Calu3 (cell line): ENCODE measurements around the gene TCHH. TPM values are rescaled to one million over a fixed set of nuclear protein-coding genes. Genes with fewer than 3 reads are reported as not detected.
"Not testable (repeated sequence)": the region's sequence is repeated elsewhere in the genome, so short reads cannot be mapped to it uniquely, and the experiment has no call there.

ENCODE experiments used
- BruUV-seq: library from RNA; stranded (reverse); fragments of 400-500 nt; replicated peaks from 2 replicates; lab custom pipeline; 2021; lab: Mats Ljungman, UMichigan
- CTCF ChIA-PET: fragments of 300-600 bp; sonication (Branson Sonifier 250); formaldehyde crosslinking; loops from one replicate; lab custom pipeline; 2022; ENCODE audit warnings: antibody characterized with exemption; lab: Charles Lee
- DNase-seq: peaks from one replicate; pipeline ENCODE4 v3.0.0; 2022
- H3K27ac Mint-ChIP-seq: one replicate; pipeline ENCODE4 v1.8.0; 2022; ENCODE audit warnings: mixed read lengths; ENCODE audit not compliant: unreplicated experiment
- H3K27me3 Mint-ChIP-seq: one replicate; pipeline ENCODE4 v1.8.0; 2022; ENCODE audit warnings: mixed read lengths; ENCODE audit not compliant: unreplicated experiment
- H3K36me3 Mint-ChIP-seq: one replicate; pipeline ENCODE4 v1.8.0; 2022; ENCODE audit warnings: mild to moderate bottlenecking, moderate library complexity, mixed read lengths; ENCODE audit not compliant: insufficient read depth, unreplicated experiment
- H3K4me1 Mint-ChIP-seq: one replicate; pipeline ENCODE4 v1.8.0; 2022; ENCODE audit warnings: mild to moderate bottlenecking, low read depth, mixed read lengths; ENCODE audit not compliant: unreplicated experiment
- H3K4me3 Mint-ChIP-seq: one replicate; pipeline ENCODE4 v1.8.0; 2022; ENCODE audit warnings: mild to moderate bottlenecking, low read depth, moderate library complexity, mixed read lengths; ENCODE audit not compliant: unreplicated experiment
- H3K9me3 Mint-ChIP-seq: one replicate; pipeline ENCODE4 v1.8.0; 2022; ENCODE audit warnings: low read depth, mixed read lengths; ENCODE audit not compliant: unreplicated experiment
- intact Hi-C: fragments of 100-400 bp; cut with micrococcal nuclease; formaldehyde crosslinking; loops from one replicate; pipeline ENCODE4 v1.10.0; 2022; ENCODE audit not compliant: unreplicated experiment
- total RNA-seq: library from RNA; stranded (reverse); gene quantifications from 2 replicates; pipeline ENCODE4 v1.2.3, GENCODE V29; 2022
- TF ChIP-seq, protein P1 (sequence below): fragments of 200-600 bp; IDR thresholded peaks from one replicate; pipeline ENCODE4 v1.8.0; 2022; ENCODE audit warnings: antibody characterized with exemption; ENCODE audit not compliant: unreplicated experiment

Gene TCHH
- total RNA-seq, 1 experiment from 2014 or later = 0.07 TPM

DNA sequence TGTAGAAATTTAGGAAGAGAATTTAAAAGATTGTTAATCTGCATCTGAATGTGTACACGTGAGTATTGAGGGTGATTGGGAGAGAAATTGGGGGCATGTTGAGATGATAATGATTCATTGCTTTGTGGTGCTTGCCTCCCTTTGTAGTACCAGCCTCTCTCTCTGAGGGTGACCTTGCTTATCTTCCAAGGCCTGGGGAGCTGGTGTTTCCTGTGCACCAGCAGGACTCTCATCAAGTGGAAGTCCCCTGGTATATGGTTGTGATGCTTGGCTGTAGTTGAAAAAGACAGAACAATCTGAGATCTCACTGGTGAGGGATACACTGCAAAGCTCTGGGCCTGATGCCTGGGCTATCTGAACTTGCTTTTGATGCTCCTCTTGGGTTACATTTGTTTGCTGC lies 30.4 kb downstream of the TCHH start:
- Mint-ChIP-seq H3K4me3 (no peak overlapping the region), H3K27me3 (peaks cover 25% of the 10 kb centered on the region), H3K4me1 (no peaks in the 10 kb centered on the region), H3K9me3 (no peaks in the 10 kb centered on the region), H3K36me3 (no peaks in the 10 kb centered on the region), H3K27ac (no peak overlapping the region)
- CTCF ChIA-PET = no interaction called here
- intact Hi-C loops = no loop called here
- BruUV-seq = no TSS peak
- no peak for DNase-seq
- TF ChIP-seq, protein P1, sequence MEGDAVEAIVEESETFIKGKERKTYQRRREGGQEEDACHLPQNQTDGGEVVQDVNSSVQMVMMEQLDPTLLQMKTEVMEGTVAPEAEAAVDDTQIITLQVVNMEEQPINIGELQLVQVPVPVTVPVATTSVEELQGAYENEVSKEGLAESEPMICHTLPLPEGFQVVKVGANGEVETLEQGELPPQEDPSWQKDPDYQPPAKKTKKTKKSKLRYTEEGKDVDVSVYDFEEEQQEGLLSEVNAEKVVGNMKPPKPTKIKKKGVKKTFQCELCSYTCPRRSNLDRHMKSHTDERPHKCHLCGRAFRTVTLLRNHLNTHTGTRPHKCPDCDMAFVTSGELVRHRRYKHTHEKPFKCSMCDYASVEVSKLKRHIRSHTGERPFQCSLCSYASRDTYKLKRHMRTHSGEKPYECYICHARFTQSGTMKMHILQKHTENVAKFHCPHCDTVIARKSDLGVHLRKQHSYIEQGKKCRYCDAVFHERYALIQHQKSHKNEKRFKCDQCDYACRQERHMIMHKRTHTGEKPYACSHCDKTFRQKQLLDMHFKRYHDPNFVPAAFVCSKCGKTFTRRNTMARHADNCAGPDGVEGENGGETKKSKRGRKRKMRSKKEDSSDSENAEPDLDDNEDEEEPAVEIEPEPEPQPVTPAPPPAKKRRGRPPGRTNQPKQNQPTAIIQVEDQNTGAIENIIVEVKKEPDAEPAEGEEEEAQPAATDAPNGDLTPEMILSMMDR = no peak

DNA sequence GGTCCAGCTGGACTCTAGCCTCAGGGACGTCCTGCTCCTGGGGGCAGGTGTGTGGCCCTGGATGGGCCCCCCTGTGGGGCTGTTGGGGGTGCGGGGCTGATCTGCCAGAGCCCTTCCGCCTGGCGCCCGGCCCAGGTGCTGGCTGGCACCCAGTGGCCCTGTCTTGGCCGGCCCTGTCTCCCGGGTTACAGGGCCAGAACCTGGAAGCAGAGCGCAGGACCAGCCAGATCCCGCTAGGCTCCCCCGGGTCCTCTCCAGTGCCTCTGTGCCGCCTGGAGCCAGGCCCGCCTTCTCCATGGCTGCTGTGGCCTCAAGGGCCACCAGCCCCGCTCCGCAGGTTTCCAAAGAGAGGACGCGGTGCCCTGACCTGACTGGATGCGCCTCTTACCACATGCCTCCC lies 34.2 kb downstream of the TCHH start:
- intact Hi-C loops, H3K9me3 Mint-ChIP-seq, H3K27ac Mint-ChIP-seq, H3K4me3 Mint-ChIP-seq, DNase-seq, H3K4me1 Mint-ChIP-seq, H3K36me3 Mint-ChIP-seq, CTCF ChIA-PET, BruUV-seq: not testable (repeated sequence)
- H3K27me3 Mint-ChIP-seq = peaks cover 61% of the 10 kb centered on the region

DNA sequence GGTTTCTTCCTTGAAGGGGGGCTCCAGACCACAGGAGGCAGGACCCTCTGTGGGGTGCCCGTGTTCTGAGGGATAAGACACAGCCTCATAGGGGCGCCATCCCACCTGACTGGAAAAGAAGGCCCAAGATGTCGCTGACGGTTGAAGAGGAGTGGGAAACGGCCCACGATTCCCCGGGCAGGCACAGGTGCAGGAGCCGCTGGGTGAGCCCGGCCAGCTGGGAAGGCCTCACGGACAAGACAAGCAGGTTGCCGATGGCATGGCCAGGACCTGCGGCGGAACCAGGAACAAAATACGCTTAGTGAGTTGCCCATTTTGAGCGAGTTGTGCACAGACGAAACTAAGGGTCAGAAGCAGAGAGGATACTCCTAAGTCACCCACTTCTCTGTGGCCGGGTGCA lies 34.8 kb downstream of the TCHH start:
- H3K27me3 Mint-ChIP-seq = peaks cover 67% of the 10 kb centered on the region
- intact Hi-C loops, CTCF ChIA-PET, BruUV-seq, H3K4me1 Mint-ChIP-seq, H3K4me3 Mint-ChIP-seq, DNase-seq, H3K27ac Mint-ChIP-seq, H3K36me3 Mint-ChIP-seq, H3K9me3 Mint-ChIP-seq: not testable (repeated sequence)

DNA sequence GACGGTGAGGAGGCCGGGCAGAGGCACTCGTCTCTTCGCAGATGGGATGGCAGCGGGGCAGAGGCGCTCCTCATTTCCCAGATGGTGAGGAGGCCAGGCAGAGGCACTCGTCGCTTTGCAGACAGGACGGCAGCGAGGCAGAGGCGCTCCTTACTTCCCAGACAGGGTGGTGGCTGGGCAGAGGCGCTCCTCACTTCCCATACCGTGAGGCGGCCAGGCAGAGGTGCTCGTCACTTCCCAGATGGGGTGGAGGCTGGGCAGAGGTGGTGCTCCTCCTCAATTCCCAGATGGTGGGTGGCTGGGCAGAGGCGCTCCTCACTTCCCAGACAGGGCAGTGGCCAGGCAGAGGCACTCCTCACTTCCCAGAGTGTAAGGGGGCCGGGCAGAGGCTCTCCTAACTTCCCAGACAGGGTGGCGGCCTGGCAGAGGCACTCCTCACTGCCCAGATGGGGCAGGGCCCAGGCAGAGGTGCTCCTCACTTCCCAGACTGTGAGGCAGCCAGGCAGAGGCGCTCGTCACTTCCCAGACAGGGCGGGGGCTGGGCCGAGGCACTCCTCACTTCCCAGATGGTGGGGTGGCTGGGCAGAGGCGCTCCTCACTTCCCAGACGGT lies 36.3 kb downstream of the TCHH start:
- BruUV-seq = no TSS peak
- Mint-ChIP-seq H3K27me3 (peaks cover 81% of the 10 kb centered on the region), H3K36me3 (no peaks in the 10 kb centered on the region), H3K4me3 (no peak overlapping the region), H3K27ac (no peak overlapping the region), H3K9me3 (no peaks in the 10 kb centered on the region), H3K4me1 (no peaks in the 10 kb centered on the region)
- intact Hi-C loops = no loop called here
- no peak for DNase-seq
- TF ChIP-seq, protein P1 = no peak
- CTCF ChIA-PET = no interaction called here

DNA sequence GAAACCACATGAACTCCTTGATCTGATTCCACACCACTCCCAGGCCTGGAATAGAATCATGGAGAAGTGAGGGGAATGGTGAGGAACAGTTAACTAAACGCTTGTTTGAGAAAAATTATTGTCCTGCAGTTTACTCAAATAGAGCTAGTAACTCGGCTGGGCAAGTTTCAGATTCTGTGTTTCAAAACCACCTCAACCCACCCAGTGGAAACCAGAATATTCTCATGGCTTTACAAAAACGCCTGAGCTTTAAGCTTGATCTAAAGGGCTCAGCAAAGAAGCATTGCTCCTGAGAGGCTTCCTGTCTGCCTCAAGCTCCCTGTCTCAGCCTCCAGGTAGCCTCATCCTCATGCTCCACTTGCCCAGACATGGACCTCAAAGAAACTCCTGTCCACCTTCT lies 42.9 kb downstream of the TCHH start:
- CTCF ChIA-PET = no interaction called here
- no peaks in the 10 kb centered on the region for H3K4me1 Mint-ChIP-seq
- H3K4me3 Mint-ChIP-seq = no peak overlapping the region
- H3K27me3 Mint-ChIP-seq = peaks cover 77% of the 10 kb centered on the region
- DNase-seq = no peak
- H3K9me3 Mint-ChIP-seq = no peaks in the 10 kb centered on the region
- BruUV-seq = no TSS peak
- no peaks in the 10 kb centered on the region for H3K36me3 Mint-ChIP-seq
- no peak overlapping the region for H3K27ac Mint-ChIP-seq
- intact Hi-C loops = no loop called here
- TF ChIP-seq, protein P1 = no peak
